HG03575 (cell line): ENCODE data around the gene CTLA4.
"Not testable (repeated sequence)": the region's sequence is repeated elsewhere in the genome, so short reads cannot be mapped to it uniquely, and the experiment has no call there.

ENCODE experiments used
- ATAC-seq: cut with Tn5 transposase; IDR thresholded peaks from one replicate; pipeline ENCODE4 v1.9.1; 2021; ENCODE audit not compliant: unreplicated experiment, insufficient number of reproducible peaks, low FRiP score; ENCODE audit errors: extremely low read depth

CTLA4 gene

DNA sequence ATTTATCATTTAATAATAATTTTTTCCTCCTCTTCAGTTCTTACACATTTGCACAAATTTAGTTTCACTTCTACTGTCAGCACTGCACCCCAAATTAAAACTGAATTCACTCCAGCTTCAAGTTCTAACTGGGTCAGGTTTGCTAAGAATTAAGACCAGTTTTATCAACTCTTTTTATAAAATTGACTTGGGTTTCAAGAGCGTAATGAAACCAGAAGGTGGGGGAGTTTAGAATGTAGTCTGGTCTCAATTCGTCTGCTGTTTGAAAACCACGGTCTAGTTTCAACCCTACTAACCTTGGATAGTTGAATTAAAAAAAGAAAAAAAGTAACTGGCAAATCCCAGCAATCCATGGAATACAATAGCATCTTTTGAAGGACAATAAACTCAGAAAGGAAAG, 14.3 kb upstream of the CTLA4 start:
- no peak for ATAC-seq

DNA sequence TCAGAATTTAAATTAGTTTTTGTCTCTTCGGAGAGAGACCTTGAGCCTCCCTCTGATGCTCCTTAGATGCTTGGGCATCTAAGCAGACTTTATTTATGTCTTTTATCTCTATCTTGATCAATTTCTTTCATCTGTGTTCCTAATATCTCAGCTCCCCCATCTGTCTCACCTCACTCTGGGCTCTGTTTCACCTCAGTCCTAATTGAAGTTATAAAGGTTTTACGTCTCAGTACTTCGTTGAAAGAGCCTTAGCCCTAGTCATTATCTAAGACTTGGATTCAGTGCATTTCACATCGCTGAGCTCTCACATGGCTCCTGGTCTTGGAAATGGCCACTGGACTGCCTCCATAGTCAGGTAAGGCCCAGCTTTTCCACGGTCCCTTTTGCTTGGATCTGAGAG, 13.8 kb upstream of the CTLA4 start:
- ATAC-seq, result no peak

DNA sequence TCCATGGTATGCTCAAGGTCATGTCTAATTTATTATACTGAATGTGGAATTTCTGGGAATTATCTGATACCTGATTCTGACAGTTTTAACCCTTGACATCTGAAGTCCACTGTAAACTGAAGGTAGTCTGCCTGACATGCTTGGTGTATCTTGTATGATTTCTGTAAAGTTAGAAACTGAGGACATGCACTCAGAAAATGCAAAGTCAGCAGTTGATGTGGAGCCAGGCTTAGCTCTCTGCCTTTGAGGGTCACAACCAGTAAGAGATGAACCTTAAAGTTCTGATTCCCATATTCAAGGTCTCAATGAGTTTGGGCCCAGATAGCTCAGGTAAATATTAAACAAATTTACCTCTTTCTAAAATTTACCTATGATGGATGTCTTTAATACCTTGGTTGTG, 12.3 kb upstream of the CTLA4 start:
- no peak for ATAC-seq

DNA sequence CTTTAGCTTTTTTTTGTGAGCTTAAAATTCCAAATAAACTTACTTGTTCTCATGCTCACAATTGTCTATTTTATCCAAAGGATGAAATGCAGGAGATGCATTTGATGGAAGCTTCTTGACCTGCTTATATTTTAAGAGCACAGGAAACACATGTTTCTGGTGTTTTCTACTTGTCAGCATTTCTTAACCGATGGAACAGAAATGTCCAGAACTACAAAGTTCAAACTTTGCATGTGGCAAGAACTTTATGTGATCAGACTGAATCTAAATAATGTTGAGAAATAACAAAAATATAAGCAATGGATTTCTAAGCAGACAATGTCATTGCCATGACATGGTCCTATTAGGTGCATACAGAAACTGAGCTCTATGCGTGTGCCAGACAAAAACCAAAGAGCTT, 9.9 kb upstream of the CTLA4 start:
- ATAC-seq, result no peak

DNA sequence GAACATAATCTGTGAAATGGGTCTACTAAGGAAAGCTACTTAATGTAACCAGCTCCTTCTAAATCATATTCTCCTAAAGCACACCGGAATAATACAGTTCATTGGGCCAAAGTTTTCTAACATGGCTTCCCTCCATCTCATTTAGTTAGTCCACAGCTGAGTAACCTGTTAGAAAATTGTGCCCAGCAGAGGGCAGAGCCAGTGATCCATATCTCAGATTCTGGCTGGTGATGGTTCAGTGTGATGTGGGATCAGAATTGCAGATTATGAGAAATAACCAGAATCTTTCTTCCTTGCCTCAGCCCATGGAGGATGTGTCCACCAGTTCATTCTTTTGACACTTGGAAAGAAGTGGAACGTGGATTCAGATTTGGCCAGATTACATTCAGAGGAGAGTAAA, 9.4 kb upstream of the CTLA4 start:
- ATAC-seq, result no peak

DNA sequence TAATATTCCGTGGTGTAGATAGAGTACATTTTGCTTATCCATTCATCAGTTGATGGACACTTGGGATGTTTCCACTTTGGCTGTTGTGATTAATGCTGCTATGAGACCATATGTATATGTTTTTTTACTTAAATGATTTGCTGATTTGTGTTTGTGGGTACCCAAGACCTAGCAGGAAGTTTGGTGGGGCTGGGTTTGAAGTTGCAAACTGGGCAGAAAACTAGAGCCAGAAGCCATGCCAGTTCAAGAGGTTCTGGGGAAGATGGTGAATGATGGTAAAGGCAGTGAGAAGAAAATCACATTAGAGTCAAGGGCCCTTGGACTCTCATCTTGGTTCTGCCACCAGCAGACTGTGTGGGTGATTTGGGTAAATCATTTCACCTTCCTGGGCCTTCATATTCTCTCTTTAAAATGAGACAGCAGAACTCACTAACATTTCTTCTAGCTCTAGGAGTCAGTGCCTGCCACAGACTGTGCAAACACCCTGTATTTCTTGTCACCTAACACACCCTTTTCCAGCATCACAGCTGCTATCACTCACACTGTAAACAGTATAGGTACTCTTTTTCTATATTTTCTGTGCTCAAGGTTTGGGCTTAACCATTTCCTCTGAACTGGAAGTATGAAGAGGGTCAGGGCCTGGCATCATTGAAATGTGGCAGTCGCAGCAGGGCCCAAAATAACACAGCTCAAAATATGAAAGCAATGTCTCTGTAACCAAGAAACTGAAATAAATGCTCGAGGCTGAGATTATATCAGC, 8.4 kb upstream of the CTLA4 start:
- ATAC-seq, result no peak

DNA sequence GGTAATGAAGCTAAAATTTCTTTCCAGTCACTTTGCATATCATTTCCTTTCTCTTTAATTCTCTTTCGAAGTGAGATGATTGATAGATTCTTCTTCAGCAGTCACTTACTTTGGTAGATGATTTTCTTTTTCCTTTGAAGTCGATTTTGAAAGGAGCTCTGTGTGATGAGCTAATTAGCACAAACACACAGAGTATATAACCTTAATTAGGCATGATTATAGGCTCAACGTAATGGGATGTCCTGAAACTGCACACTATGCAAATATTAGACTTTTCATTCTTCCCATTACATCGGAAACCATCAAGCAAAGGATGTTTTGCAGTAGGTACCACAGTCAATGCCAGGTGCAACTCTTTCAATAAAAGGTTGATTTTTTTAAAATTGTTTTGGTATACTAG, 6.4 kb upstream of the CTLA4 start:
- no peak for ATAC-seq

DNA sequence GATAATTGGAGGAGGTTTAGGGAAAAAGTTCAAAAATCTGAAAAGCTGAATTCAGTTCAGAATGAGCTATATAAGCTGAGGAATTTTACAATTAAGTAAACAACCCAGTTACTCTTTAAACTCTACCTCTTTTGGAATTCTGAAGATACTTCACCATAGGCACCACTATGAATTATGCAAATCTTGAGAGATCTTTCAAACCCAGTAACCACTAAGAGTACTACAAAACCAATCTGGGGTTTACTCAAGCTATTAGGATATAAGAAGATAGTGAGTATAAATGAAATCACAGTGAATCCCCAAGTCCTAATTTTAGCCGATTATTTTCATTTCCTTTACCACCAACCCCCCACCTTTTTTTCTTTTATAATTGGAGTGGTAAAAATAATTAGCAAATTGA, 6.0 kb upstream of the CTLA4 start:
- no peak for ATAC-seq

DNA sequence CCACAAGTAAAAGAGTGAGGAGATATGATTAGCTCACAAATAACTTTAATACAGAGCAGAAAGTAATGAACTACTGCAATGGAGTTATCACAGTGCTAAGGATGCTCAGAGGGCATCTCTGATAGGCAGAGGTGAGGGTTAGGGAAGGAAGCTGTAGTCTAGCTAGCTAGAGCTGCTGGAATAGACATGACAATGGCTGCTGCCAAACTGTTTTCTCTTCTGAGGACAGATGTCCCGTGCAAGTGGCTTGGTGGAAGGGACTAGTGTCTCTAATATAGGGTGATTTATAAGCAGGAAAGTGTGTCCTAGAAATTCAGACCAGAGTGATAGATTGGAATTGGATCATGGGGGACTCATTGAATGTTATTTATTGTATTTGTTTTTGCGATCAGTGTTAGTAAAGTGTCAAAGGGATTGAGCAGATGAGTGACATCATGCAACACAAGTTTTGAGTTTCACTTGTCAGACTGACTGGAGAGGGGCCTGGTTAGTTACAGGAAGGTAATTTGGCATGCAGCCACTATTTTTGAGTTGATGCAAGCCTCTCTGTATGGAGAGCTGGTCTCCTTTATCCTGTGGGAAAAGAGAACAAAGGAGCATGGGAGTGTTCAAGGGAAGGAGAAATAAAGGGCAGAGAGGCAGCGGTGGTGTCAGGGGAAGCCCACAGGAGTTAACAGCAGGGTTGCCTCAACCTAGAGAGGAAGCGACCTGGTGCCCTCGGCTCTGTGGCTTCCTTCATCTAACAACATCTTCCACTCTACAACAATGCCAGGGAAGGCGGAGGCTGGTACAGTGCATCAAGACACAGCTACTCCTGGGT, 1.9 kb downstream of the CTLA4 start:
- ATAC-seq, result no peak

DNA sequence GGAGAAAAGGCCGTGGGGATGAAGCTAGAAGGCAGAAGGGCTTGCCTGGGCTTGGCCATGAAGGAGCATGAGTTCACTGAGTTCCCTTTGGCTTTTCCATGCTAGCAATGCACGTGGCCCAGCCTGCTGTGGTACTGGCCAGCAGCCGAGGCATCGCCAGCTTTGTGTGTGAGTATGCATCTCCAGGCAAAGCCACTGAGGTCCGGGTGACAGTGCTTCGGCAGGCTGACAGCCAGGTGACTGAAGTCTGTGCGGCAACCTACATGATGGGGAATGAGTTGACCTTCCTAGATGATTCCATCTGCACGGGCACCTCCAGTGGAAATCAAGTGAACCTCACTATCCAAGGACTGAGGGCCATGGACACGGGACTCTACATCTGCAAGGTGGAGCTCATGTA, 2.9 kb downstream of the CTLA4 start:
- no peak for ATAC-seq

DNA sequence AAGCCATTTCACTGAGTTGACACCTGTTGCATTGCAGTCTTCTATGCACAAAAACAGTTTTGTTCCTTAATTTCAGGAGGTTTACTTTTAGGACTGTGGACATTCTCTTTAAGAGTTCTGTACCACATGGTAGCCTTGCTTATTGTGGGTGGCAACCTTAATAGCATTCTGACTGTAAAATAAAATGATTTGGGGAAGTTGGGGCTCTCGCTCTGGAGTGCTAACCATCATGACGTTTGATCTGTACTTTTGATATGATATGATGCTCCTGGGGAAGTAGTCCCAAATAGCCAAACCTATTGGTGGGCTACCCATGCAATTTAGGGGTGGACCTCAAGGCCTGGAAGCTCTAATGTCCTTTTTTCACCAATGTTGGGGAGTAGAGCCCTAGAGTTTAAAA, 3.4 kb downstream of the CTLA4 start:
- no peak for ATAC-seq

DNA sequence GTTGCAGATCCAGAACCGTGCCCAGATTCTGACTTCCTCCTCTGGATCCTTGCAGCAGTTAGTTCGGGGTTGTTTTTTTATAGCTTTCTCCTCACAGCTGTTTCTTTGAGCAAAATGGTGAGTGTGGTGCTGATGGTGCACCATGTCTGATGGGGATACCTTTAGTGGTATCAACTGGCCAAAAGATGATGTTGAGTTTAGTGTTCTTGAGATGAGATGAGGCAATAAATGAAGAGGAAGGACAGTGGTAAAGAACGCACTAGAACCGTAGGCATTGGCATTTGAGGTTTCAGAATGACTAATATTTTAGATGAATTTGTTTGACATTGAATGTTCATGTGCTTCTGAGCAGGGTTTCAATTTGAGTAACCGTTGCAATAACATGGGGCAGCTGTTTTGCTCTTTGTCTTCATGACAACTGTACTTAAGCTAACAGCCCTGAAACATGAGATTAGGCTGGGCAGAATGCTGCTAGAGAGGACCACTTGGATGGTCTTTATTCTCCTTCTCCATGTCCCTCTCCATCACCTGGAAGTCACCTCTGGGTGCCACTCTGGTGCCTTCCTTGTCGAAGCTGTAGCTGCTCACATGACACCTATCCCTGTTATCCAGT, 3.9 kb downstream of the CTLA4 start:
- peak; percentile 89 for ATAC-seq

DNA sequence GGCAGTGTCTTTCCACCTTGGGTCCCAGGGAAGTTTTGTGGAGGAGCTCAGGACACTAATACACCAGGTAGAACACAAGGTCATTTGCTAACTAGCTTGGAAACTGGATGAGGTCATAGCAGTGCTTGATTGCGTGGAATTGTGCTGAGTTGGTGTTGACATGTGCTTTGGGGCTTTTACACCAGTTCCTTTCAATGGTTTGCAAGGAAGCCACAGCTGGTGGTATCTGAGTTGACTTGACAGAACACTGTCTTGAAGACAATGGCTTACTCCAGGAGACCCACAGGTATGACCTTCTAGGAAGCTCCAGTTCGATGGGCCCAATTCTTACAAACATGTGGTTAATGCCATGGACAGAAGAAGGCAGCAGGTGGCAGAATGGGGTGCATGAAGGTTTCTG, 5.9 kb downstream of the CTLA4 start:
- ATAC-seq, result no peak

DNA sequence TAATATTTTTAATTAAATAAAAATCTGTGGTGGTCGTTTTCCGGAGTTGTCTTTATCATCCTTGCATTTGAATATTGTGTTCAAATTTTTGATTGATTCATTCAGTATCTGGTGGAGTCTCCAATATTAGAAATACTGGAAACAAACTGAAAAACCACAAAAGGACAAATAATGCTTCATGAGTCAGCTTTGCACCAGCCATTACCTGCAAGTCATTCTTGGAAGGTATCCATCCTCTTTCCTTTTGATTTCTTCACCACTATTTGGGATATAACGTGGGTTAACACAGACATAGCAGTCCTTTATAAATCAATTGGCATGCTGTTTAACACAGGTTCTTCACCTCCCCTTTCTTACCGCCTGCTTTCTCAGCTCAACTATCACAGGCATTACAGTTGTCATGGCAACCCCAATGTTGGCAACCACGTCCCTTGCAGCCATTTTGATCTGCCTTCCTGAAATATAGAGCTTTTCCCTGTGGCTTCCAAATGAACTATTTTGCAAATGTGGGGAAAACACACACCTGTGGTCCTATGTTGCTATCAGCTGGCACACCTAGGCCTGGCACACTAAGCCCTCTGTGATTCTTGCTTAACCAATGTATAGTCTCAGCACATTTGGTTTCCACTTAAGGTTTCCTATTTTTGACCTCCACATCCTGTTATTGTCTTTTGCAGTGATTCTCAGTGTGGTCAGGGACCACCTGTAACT, 6.5 kb downstream of the CTLA4 start:
- ATAC-seq, result no peak

DNA sequence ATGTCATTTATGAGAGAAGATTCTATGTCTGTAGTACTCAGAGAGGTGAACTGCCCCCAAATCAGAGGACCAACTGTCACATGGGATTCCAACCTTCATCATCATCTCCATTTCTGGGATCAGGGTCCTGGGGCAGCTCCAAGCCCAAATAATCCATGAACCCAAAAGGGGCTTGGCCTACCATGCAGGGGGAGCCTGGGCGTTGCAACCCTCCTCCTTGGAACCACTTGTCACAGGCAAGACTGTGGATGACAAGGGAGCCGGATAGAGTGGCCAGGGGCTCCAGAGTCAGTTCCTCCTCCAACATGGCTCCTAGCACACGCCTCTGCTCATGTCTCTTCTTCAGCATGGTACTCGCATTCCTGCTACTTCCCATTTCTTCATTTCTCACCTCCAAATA, 7.9 kb downstream of the CTLA4 start:
- no peak for ATAC-seq

DNA sequence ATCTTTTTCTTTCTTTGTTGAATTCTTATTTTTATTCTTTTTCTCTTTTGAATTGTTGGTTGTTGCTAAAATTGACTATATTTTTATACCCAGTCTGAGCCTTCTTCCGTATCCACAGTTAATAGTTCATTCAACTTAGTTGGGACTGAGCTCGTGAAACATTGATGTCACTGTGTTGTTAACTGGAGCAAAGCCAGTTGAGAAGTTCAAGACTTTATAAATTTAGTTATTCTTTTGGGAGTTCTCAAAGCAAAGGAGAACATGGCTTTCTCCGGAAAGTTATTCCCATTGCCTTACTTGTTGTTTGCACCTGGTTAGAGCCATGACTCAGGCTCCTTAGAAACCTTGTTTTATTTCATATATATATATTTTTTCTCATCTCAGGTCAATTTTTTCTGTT, 8.8 kb downstream of the CTLA4 start:
- no peak for ATAC-seq

DNA sequence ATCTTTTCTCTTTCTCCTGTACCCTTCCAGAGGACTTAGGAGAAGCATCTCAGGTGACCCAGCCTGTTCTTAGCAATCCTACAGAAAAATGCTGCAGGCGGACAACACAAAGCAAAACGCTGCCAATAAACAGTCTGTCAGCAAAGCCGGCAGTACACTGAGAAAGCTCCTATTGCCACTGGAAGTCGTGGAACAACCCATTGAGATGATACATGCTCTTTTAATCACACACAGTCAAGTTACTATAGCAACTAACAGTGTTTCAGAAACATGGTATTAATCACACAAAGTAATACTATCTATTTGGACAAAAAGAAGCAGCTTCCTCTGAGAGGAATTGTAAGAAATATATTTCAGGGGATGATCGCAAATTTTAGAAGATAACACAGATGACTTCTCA, 10.5 kb downstream of the CTLA4 start:
- no peak for ATAC-seq

DNA sequence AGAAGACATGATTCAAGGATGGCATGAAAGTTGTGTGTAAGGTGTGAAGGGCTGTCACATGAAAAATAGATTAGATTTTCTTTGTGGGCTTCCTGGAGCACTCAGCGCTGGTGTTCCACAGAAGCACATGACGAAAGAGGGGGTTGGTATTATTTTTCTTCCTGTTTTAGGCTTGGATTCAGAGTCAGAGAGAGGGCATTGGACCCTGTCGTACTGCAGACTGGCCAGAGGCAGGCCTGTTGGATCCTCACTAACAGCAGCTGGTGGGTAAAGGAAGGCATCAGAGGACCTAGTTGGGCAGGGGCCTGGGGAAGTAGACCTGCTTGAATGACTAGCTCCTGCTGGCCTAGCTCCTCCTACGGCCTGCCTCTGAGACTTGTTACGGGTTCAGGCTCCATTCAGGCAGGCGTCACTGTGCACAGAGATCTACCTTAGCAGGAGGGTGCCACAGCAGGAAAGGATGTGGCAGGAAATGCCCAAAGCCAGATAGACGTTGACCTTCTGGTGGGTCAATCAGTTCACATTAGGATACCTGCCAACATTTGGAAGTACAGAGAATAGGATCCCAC, 13.1 kb downstream of the CTLA4 start:
- ATAC-seq, result no peak

DNA sequence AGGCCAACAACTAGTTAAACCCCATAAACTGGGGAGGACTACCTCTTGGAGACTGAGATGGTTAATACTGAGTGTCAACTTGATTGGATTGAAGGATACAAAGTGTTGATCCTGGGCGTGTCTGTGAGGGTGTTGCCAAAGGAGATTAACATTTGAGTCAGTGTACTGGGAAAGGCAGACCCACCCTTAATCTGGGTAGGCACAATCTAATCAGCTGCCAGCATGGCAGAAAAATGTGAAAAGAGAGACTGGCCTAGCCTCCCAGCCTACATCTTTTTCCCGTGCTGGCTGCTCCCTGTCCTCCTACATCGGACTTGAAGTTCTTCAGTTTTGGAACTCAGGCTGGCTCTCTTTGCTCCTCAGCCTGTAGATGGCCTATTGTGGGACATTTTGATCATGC, 13.6 kb downstream of the CTLA4 start:
- ATAC-seq, result not testable (repeated sequence)
